Breast epithelium (tissue), 3 donors: Measurements from ENCODE around the gene CEP55.

ENCODE experiments used
- POLR2A ChIP-seq: fragments of 450-650 bp; IDR thresholded peaks from one replicate; pipeline ENCODE4 v1.6.1; 2016; ENCODE audit warnings: antibody characterized with exemption, mild to moderate bottlenecking, moderate library complexity
- POLR2AphosphoS5 ChIP-seq, 3 donors: sonication (generic); formaldehyde crosslinking; IDR thresholded peaks; one replicate each; pipeline ENCODE4 v1.6.1; 2017; ENCODE audit warnings: antibody characterized with exemption in 3 of 3
- TF ChIP-seq, protein P1 (sequence below), 3 donors: fragments of 450-650 bp; IDR thresholded peaks; one replicate each; pipeline ENCODE4 v1.5.1; 2016 to 2017; ENCODE audit warnings: antibody characterized with exemption in 3 of 3, mild to moderate bottlenecking in 3 of 3, moderate library complexity in 3 of 3

DNA sequence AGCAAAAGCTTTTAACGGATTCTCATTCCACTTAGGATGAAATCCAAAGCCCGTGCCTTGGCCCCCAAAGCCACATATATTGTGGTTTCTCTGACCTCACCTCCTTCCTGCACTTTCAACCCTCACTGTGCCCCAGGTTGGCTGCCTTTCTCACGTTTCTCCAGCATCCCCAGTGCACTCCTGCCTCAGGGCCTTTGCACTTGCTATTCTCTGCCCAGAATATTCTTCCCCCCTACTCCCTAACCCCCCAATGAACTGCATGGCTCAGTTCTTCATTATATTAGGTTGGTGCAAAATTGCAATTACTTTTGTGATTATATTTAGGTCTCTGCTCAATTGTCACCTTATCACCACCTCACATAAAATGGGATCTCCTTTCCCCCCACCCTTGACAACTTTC is 48.4 kb upstream of the CEP55 start:
- TF ChIP-seq, protein P1, sequence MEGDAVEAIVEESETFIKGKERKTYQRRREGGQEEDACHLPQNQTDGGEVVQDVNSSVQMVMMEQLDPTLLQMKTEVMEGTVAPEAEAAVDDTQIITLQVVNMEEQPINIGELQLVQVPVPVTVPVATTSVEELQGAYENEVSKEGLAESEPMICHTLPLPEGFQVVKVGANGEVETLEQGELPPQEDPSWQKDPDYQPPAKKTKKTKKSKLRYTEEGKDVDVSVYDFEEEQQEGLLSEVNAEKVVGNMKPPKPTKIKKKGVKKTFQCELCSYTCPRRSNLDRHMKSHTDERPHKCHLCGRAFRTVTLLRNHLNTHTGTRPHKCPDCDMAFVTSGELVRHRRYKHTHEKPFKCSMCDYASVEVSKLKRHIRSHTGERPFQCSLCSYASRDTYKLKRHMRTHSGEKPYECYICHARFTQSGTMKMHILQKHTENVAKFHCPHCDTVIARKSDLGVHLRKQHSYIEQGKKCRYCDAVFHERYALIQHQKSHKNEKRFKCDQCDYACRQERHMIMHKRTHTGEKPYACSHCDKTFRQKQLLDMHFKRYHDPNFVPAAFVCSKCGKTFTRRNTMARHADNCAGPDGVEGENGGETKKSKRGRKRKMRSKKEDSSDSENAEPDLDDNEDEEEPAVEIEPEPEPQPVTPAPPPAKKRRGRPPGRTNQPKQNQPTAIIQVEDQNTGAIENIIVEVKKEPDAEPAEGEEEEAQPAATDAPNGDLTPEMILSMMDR (IDR thresholded peaks at IDR 0.05): no peak
- TF ChIP-seq POLR2A: no peak
- no peak for TF ChIP-seq POLR2AphosphoS5 (IDR thresholded peaks at IDR 0.05)
